Glutamatergic neuron (in vitro differentiated cells): ENCODE results near the gene ADGRG6. TPM values are rescaled to one million over a fixed set of nuclear protein-coding genes. Genes with fewer than 3 reads are reported as not detected.

Experiments used
- DNase-seq: peaks from one replicate; pipeline ENCODE4 v3.0.0; 2022
- H3K27ac Mint-ChIP-seq: one replicate; pipeline ENCODE4 v1.8.0; 2020; ENCODE audit warnings: mild to moderate bottlenecking, mixed read lengths, inconsistent platforms; ENCODE audit not compliant: unreplicated experiment
- H3K27me3 Mint-ChIP-seq: one replicate; pipeline ENCODE4 v1.8.0; 2020; ENCODE audit warnings: mild to moderate bottlenecking, moderate library complexity, mixed read lengths, inconsistent platforms; ENCODE audit not compliant: unreplicated experiment
- H3K36me3 Mint-ChIP-seq: one replicate; pipeline ENCODE4 v1.8.0; 2020; ENCODE audit warnings: mild to moderate bottlenecking, mixed read lengths, inconsistent platforms; ENCODE audit not compliant: unreplicated experiment
- H3K4me1 Mint-ChIP-seq: one replicate; pipeline ENCODE4 v1.8.0; 2020; ENCODE audit warnings: mild to moderate bottlenecking, low read depth, mixed read lengths, inconsistent platforms; ENCODE audit not compliant: unreplicated experiment
- H3K4me3 Mint-ChIP-seq: one replicate; pipeline ENCODE4 v1.8.0; 2020; ENCODE audit warnings: mild to moderate bottlenecking, mixed read lengths, inconsistent platforms; ENCODE audit not compliant: unreplicated experiment
- H3K9me3 Mint-ChIP-seq: one replicate; pipeline ENCODE4 v1.8.0; 2020; ENCODE audit warnings: mild to moderate bottlenecking, moderate library complexity, mixed read lengths, inconsistent platforms; ENCODE audit not compliant: unreplicated experiment
- CTCF ChIP-seq: fragments of 200-600 bp; sonication (generic); IDR thresholded peaks from one replicate; pipeline ENCODE4 v1.5.0; 2021; ENCODE audit not compliant: partially characterized antibody, unreplicated experiment
- total RNA-seq: library from RNA; stranded (reverse); fragmentation: NEBNext Ultra II Directional; extraction: Animal tissue kit (Norgen Biotek cat#: 25700); gene quantifications from one replicate; pipeline ENCODE4 v1.2.1, GENCODE V29; 2021; ENCODE audit not compliant: unreplicated experiment

Gene ADGRG6
- total RNA-seq, 1 donor from 2014 or later: not detected

GRCh38 chr6:142339968-142340658 lies 38.3 kb downstream of the ADGRG6 start:
- Mint-ChIP-seq H3K27ac (no peak overlapping the region), H3K27me3 (no peaks in the 10 kb centered on the region), H3K4me3 (no peak overlapping the region), H3K36me3 (no peaks in the 10 kb centered on the region), H3K4me1 (no peaks in the 10 kb centered on the region), H3K9me3 (no peaks in the 10 kb centered on the region)
- TF ChIP-seq CTCF: no peak
- no peak for DNase-seq

GRCh38 chr6:142341855-142342330 lies 40.1 kb downstream of the ADGRG6 start:
- Mint-ChIP-seq H3K4me1 (no peaks in the 10 kb centered on the region), H3K36me3 (no peaks in the 10 kb centered on the region), H3K4me3 (no peak overlapping the region), H3K9me3 (no peaks in the 10 kb centered on the region), H3K27ac (no peak overlapping the region), H3K27me3 (peaks cover 3% of the 10 kb centered on the region)
- TF ChIP-seq CTCF: no peak
- DNase-seq: no peak

GRCh38 chr6:142342986-142343385 lies 41.2 kb downstream of the ADGRG6 start:
- Mint-ChIP-seq H3K36me3 (no peaks in the 10 kb centered on the region), H3K27me3 (peaks cover 3% of the 10 kb centered on the region), H3K27ac (no peak overlapping the region), H3K4me1 (no peaks in the 10 kb centered on the region), H3K4me3 (no peak overlapping the region), H3K9me3 (no peaks in the 10 kb centered on the region)
- no peak for DNase-seq
- no peak for TF ChIP-seq CTCF

GRCh38 chr6:142343938-142344337 lies 42.1 kb downstream of the ADGRG6 start:
- no peaks in the 10 kb centered on the region for H3K36me3 Mint-ChIP-seq

More at GRCh38 chr6:142343938-142344337, 42.1 kb downstream of the ADGRG6 start:
- Mint-ChIP-seq H3K27ac (no peak overlapping the region), H3K4me1 (no peaks in the 10 kb centered on the region), H3K9me3 (no peaks in the 10 kb centered on the region), H3K27me3 (peaks cover 3% of the 10 kb centered on the region), H3K4me3 (no peak overlapping the region)
- no peak for DNase-seq
- TF ChIP-seq CTCF: no peak
